OCI-LY7 (cell line): ENCODE measurements around the gene CNOT1.

Experiments
- CTCF ChIP-seq: fragments of 200-600 bp; sonication (generic); conservative IDR thresholded peaks from 2 replicates; pipeline ENCODE4 v1.5.1; 2014; ENCODE audit warnings: mild to moderate bottlenecking, antibody characterized with exemption, low read length, moderate library complexity, mixed read lengths
- EZH2phosphoT487 ChIP-seq: fragments of 200-600 bp; sonication (generic); IDR thresholded peaks from 2 replicates; pipeline ENCODE4 v1.6.1; 2018; ENCODE audit warnings: low read depth, borderline replicate concordance, mild to moderate bottlenecking, mixed run types, antibody characterized with exemption, low read length, moderate library complexity, mixed read lengths

DNA sequence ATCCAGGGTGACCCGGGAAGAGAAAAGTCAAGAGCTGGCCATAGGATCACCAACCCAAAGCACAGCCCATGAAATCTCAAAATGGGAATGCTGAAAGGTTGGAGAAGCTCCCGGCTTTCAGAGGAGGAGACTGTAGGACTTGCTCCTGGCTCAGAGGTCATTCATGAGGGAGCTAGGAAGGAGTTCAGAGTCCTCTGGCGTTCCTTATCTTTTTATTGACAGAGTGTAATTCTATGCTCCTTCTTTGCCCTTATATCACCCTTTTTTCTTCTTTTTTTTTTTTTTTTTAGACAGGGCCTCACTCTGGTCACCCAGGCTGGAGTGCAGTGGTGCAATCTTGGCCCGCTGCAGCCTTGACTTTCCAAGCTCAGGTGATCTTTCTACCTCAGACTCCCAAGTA, 27.3 kb upstream of the CNOT1 start:
- TF ChIP-seq CTCF, result no peak
- no peak for TF ChIP-seq EZH2phosphoT487
